ENCODE data around the gene GCAT.
A peak's percentile ranks its signal among the peaks of the same experiment; 100 is the strongest.
"Not testable (repeated sequence)": the region's sequence is repeated elsewhere in the genome, so short reads cannot be mapped to it uniquely, and the experiment has no call there.

GCAT gene

GRCh38 chr22:37778370-37779009 is 29.2 kb upstream of the GCAT start:
- DNase-seq = no peak
- in situ Hi-C loops (cut with HindIII; ENCODE audit: low pct_ligation_motif_present, low pct_unique_long_range_greater_than_20kb, low sequenced_read_pairs) = no loop called here

- in situ Hi-C loops (cut with HindIII; ENCODE audit: low pct_ligation_motif_present, low pct_unique_long_range_greater_than_20kb, low sequenced_read_pairs) = no loop called here
- DNase-seq = peak; percentile 24
These were observed 26.2 kb upstream of the GCAT start for GRCh38 chr22:37781434-37782059.

- in situ Hi-C loops (cut with HindIII; ENCODE audit: low pct_ligation_motif_present, low pct_unique_long_range_greater_than_20kb, low sequenced_read_pairs) = no loop called here
These were observed 25.2 kb upstream of the GCAT start for GRCh38 chr22:37782340-37783168.

GRCh38 chr22:37784829-37785495 is 22.8 kb upstream of the GCAT start:
- no peak for DNase-seq
- in situ Hi-C loops (cut with HindIII; ENCODE audit: low pct_ligation_motif_present, low pct_unique_long_range_greater_than_20kb, low sequenced_read_pairs) = no loop called here

More at GRCh38 chr22:37782340-37783168, 25.2 kb upstream of the GCAT start:
- DNase-seq = peak; percentile 18

- in situ Hi-C loops (cut with HindIII; ENCODE audit: low pct_ligation_motif_present, low pct_unique_long_range_greater_than_20kb, low sequenced_read_pairs) = no loop called here
- no peak for DNase-seq
These were observed 17.5 kb upstream of the GCAT start for GRCh38 chr22:37790234-37790633.

- in situ Hi-C loops (cut with HindIII; ENCODE audit: low pct_ligation_motif_present, low pct_unique_long_range_greater_than_20kb, low sequenced_read_pairs) = no loop called here
- DNase-seq = no peak
These were observed 15.2 kb upstream of the GCAT start for GRCh38 chr22:37792494-37792893.

GRCh38 chr22:37794376-37794775 is 13.4 kb upstream of the GCAT start:
- in situ Hi-C loops (cut with HindIII; ENCODE audit: low pct_ligation_motif_present, low pct_unique_long_range_greater_than_20kb, low sequenced_read_pairs) = no loop called here
- no peak for DNase-seq

GRCh38 chr22:37796079-37796478 is 11.7 kb upstream of the GCAT start:
- in situ Hi-C loops (cut with HindIII; ENCODE audit: low pct_ligation_motif_present, low pct_unique_long_range_greater_than_20kb, low sequenced_read_pairs) = no loop called here
- no peak for DNase-seq

- in situ Hi-C loops (cut with HindIII; ENCODE audit: low pct_ligation_motif_present, low pct_unique_long_range_greater_than_20kb, low sequenced_read_pairs); DNase-seq: not testable (repeated sequence)
These were observed 10.5 kb upstream of the GCAT start for GRCh38 chr22:37797259-37797658.

GRCh38 chr22:37797874-37798500 is 9.7 kb upstream of the GCAT start:
- in situ Hi-C loops (cut with HindIII; ENCODE audit: low pct_ligation_motif_present, low pct_unique_long_range_greater_than_20kb, low sequenced_read_pairs) = no loop called here
- no peak for DNase-seq

GRCh38 chr22:37799979-37800378 is 7.8 kb upstream of the GCAT start:
- in situ Hi-C loops (cut with HindIII; ENCODE audit: low pct_ligation_motif_present, low pct_unique_long_range_greater_than_20kb, low sequenced_read_pairs); DNase-seq: not testable (repeated sequence)

- in situ Hi-C loops (cut with HindIII; ENCODE audit: low pct_ligation_motif_present, low pct_unique_long_range_greater_than_20kb, low sequenced_read_pairs) = no loop called here
- no peak for DNase-seq
These were observed 5.8 kb upstream of the GCAT start for GRCh38 chr22:37801946-37802309.

- DNase-seq = peak; percentile 40
- in situ Hi-C loops (cut with HindIII; ENCODE audit: low pct_ligation_motif_present, low pct_unique_long_range_greater_than_20kb, low sequenced_read_pairs) = no loop called here
These were observed 5.2 kb upstream of the GCAT start for GRCh38 chr22:37802310-37803194.

- DNase-seq = no peak
- in situ Hi-C loops (cut with HindIII; ENCODE audit: low pct_ligation_motif_present, low pct_unique_long_range_greater_than_20kb, low sequenced_read_pairs) = no loop called here
These were observed 4.5 kb upstream of the GCAT start for GRCh38 chr22:37803195-37803638.

- in situ Hi-C loops (cut with HindIII; ENCODE audit: low pct_ligation_motif_present, low pct_unique_long_range_greater_than_20kb, low sequenced_read_pairs) = no loop called here
- no peak for DNase-seq
These were observed 3.9 kb upstream of the GCAT start for GRCh38 chr22:37803639-37804351.

- in situ Hi-C loops (cut with HindIII; ENCODE audit: low pct_ligation_motif_present, low pct_unique_long_range_greater_than_20kb, low sequenced_read_pairs) = no loop called here
- no peak for DNase-seq
These were observed 3.3 kb upstream of the GCAT start for GRCh38 chr22:37804352-37804880.
